ENCODE measurements around the gene MLEC.

DNA sequence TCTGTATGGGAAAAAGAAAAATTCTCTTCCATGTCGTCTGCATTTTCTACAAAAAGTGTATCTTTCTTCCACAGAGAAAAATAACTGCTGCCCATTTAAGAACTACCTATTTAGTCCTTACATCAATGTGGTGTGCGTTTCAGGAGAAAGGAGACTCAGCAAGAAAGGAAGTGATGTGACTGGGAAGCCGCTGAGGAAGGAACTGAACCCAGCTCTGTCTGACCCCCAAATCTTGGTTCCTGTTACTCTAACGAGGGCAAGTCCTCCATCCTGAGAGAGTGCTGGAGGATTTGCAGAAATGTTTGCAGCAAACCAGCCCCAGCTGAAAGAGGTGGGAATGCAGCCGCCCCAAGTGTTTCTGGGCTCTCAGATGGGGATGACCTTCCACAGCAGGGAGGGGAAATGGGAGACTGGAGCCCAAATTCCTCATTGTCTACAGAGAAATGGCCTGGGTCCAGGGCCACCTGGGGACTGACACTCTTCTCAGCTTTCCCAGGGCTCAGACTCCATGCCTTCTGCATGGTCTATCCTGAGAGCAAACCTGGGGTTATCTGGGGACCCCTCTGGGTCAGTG, 6.7 kb upstream of the MLEC start:
- no peak for TF ChIP-seq HDGF (IDR thresholded peaks at IDR 0.05; ENCODE audit: borderline replicate concordance)
- no peak for TF ChIP-seq ARNT (IDR thresholded peaks at IDR 0.05)

Measured in HEK293T (cell line).